Measurements from ENCODE around the gene STPG1.

STPG1 gene

DNA sequence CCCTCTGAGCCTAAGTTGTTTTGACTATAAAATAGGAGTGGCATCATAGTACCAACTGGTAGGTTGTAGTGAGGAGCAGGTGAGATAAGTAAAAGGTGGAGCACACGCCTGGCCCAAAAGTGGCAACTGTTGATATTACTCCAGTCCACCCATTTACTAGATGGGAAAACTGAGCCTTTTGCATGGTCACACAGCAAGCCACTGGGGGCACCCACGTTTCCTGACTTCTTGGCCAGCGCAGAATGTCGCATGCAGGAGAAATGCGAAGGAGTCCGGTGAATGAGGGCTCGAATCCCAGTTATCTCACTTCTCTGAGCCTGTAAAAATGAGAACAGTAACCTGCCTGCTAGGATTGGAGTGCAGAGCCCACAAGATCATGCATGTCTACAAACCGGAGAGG lies 73.6 kb downstream of the STPG1 start:
- DNase-seq (ENCODE audit: low spot score): no peak
- TF ChIP-seq CTCF (IDR thresholded peaks at IDR 0.05; ENCODE audit: extremely low read depth, missing control alignments): no peak

DNA sequence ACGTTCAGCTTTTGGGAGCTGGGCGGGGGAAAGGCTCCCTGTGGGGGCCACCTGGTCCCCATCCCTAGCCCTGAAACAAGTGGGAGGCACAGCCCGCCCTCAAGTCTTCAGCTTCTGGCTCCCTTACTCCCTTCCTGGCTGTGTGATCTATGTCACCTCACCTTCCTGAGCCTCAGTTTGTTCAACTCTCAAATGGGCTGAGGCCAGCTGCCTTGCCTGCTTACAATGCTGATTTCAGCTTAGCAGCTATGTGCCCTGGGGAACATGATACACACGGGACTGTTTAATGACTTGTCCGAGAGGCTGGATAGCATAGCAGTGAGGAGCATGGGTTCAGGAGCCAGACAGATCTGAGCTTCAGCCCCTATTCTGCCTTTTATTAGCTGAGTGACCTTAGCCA lies 75.1 kb downstream of the STPG1 start:
- no peak for TF ChIP-seq CTCF (IDR thresholded peaks at IDR 0.05; ENCODE audit: extremely low read depth, missing control alignments)
- DNase-seq (ENCODE audit: low spot score): no peak

DNA sequence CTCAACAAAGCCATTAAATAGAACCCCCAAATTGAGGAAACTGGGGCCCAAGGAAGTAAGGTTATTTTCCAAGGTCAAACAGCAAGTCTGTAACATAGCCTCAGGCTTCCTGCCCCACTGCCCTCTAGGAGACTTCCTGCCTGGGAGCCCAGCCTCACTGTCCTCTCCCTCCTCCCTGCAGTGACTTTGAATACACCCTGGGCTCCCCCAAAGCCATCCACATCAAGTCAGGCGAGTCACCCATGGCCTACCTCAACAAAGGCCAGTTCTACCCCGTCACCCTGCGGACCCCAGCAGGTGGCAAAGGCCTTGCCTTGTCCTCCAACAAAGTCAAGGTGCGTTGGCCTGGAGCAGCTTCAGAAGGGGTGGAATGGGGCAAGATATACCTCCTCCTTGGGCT lies 76.1 kb downstream of the STPG1 start:
- no peak for DNase-seq (ENCODE audit: low spot score)
- TF ChIP-seq CTCF (IDR thresholded peaks at IDR 0.05; ENCODE audit: extremely low read depth, missing control alignments): no peak

DNA sequence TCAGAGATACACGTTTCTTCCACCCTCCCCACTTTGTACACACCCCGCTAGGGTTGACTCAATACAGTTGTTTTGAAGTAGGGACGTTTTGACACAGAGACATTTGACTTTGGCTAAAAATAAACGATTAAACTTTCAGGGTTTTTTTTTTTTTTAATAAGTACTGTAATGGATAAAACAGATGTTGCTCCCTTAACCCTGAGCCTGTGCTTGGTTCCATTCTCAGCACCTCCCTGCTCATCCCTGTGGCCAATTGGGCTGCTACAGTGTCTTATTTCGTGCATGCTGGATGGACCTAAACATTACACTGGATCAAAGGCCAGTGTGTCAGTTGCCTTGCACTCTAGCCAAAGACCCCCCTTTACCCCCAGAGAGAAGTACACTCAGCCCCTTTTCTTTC lies 77.5 kb downstream of the STPG1 start:
- no peak for TF ChIP-seq CTCF (IDR thresholded peaks at IDR 0.05; ENCODE audit: extremely low read depth, missing control alignments)
- DNase-seq (ENCODE audit: low spot score): no peak

- TF ChIP-seq CTCF (IDR thresholded peaks at IDR 0.05; ENCODE audit: extremely low read depth, missing control alignments): no peak
- no peak for DNase-seq (ENCODE audit: low spot score)
Measured at GRCh38 chr1:24331961-24332673, 81.5 kb downstream of the STPG1 start.

DNA sequence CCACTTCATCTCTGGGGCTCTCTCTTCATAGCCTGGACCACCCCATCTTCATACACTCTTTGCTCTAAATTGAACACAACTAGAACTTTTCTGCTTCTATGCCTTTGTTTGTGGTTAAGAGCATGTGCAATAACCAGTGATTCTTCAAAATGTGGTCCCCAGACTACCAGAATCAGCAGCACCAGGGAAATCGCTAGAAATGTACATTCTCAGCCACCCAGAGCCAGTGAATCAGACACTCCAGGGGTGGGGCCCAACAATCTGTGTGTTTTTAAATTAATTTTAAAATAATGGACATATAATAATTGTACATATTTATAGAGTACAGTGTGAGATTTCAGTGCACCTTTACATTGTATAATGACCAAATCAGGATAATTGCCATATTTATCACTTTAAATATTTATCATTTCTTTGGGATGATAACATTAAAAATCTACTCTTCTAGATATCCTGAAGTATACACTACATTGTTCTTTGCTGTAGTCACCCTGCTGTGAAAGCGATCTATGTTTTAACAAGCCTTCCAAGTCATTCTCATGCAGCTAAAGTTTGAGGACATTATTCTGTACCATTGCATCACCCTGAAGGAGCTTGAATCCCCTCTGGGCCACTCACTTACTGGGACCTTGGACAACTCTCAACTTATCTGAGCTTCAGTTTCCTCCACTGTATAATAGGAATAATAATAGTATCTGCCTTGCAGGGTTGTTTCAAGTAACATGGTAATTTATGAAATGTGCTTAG lies 83.6 kb downstream of the STPG1 start:
- TF ChIP-seq CTCF (IDR thresholded peaks at IDR 0.05; ENCODE audit: extremely low read depth, missing control alignments): no peak
- no peak for DNase-seq (ENCODE audit: low spot score)

- TF ChIP-seq CTCF (IDR thresholded peaks at IDR 0.05; ENCODE audit: extremely low read depth, missing control alignments): no peak
- no peak for DNase-seq (ENCODE audit: low spot score)
Measured at GRCh38 chr1:24329331-24329730, 84.3 kb downstream of the STPG1 start.
